ENCODE results near the gene GHR. TPM values are rescaled to one million over a fixed set of nuclear protein-coding genes. Genes with fewer than 3 reads are reported as not detected.

GHR gene
- total and polyA plus RNA-seq, 10 of the 15 experiments (the other 5 are each of a cell fraction or from before 2014, with no cell fraction given): 0.23 to 10.2 (median 0.48) TPM

GRCh38 chr5:42461033-42461432 is 37.8 kb downstream of the GHR start:
- Histone ChIP-seq H3K4me2 (ENCODE audit: control insufficient read depth, insufficient read depth) (no peak overlapping the region), H3K9ac (ENCODE audit: control insufficient read depth, insufficient read depth, low read length) (no peak overlapping the region), H3K36me3 (ENCODE audit: control insufficient read depth in 2 of 2, insufficient read depth in 2 of 2, low read length in 1 of 2) (no peaks in the 10 kb centered on the region), H3K79me2 (ENCODE audit: control insufficient read depth, insufficient read depth, low read length) (no peaks in the 10 kb centered on the region), H3K9me3 (replicated peaks; ENCODE audit: control insufficient read depth, insufficient read depth, low read length) (no peaks in the 10 kb centered on the region), H2AFZ (ENCODE audit: control insufficient read depth, low read depth, low read length) (no peak overlapping the region), H3K27ac (ENCODE audit: control insufficient read depth, insufficient read depth) (no peak overlapping the region), H3K4me3 (no peak overlapping the region), H4K20me1 (ENCODE audit: control insufficient read depth, insufficient read depth) (no peaks in the 10 kb centered on the region), H3K27me3 (replicated peaks in 1 of 2; ENCODE audit: control insufficient read depth in 2 of 2, insufficient read depth in 2 of 2, low read length in 1 of 2) (no peaks in the 10 kb centered on the region), H3K4me1 (ENCODE audit: control insufficient read depth, insufficient read depth, low read length) (no peaks in the 10 kb centered on the region)
- DNase-seq (ENCODE audit: low read depth, low spot score) (no peak), ATAC-seq (no peak), FAIRE-seq (no peak)
- TF ChIP-seq, protein P1, sequence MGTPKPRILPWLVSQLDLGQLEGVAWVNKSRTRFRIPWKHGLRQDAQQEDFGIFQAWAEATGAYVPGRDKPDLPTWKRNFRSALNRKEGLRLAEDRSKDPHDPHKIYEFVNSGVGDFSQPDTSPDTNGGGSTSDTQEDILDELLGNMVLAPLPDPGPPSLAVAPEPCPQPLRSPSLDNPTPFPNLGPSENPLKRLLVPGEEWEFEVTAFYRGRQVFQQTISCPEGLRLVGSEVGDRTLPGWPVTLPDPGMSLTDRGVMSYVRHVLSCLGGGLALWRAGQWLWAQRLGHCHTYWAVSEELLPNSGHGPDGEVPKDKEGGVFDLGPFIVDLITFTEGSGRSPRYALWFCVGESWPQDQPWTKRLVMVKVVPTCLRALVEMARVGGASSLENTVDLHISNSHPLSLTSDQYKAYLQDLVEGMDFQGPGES (IDR thresholded peaks at IDR 0.05): no peak
- TF ChIP-seq TCF3 (IDR thresholded peaks at IDR 0.05; ENCODE audit: borderline replicate concordance, insufficient read depth, low read depth, low read length) (no peak), ZBED1 (IDR thresholded peaks at IDR 0.05; ENCODE audit: borderline replicate concordance) (no peak), BACH1 (IDR thresholded peaks at IDR 0.05; ENCODE audit: borderline replicate concordance) (no peak), ESRRA (IDR thresholded peaks at IDR 0.05; ENCODE audit: low read length) (no peak), BRCA1 (IDR thresholded peaks at IDR 0.05; ENCODE audit: low read depth, low read length) (no peak), HDGF (IDR thresholded peaks at IDR 0.05) (no peak)
- CTCF ChIA-PET: interaction anchor here (1.0 to 2.6 kb wide), 4 partner anchors 10 to 403 kb away, joined by 3 to 13 read pairs (median 4); partner anchors contain the start of gene GHR
- in situ Hi-C loops (cut with MboI): no loop called here
- 0% methylated on average over 1 of the region's 1 CpG for whole genome bisulfite sequencing (ENCODE audit: insufficient coverage, insufficient replicate concordance, low lambda C conversion rate, missing lambda C conversion rate)
- intact Hi-C loops (cut with micrococcal nuclease; ENCODE audit: unreplicated experiment): no loop called here
- POLR2A ChIA-PET: interaction anchor here (1.2 to 3.3 kb wide), 3 partner anchors 9 to 11 kb away, joined by 7 to 15 read pairs (median 8); no protein-coding TSS in a partner anchor
- SMC1A ChIA-PET (ENCODE audit: uncharacterized antibody, unreplicated experiment): interaction anchor here (0.9 to 4.4 kb wide), 9 partner anchors 8 to 54 kb away, joined by 3 to 33 read pairs (median 6); partner anchors contain the start of gene GHR
- RAD21 ChIA-PET (ENCODE audit: unreplicated experiment): interaction anchor here (1.4 to 4.0 kb wide), 3 partner anchors 9 to 37 kb away, joined by 4 to 31 read pairs (median 14); partner anchors contain the start of gene GHR
- BruUV-seq (replicated peaks): no TSS peak

Data from GM12878 (cell line).